PFSK-1 (cell line): ENCODE measurements around the gene NMRK1.

Experiments used
- POLR2AphosphoS5 ChIP-seq: IDR thresholded peaks from 2 replicates; pipeline ENCODE4 v1.6.1; 2012; ENCODE audit warnings: low read depth, mild to moderate bottlenecking, control low read depth, low read length, moderate library complexity
- REST ChIP-seq, 2 experiments: IDR thresholded peaks; 2 replicates each; pipeline versions ENCODE4 v1.6.1 to v1.8.0; 2011 to 2012; ENCODE audit warnings: low read depth in 2 of 2, low read length in 2 of 2, control low read depth in 1 of 2, inconsistent platforms in 1 of 2, mild to moderate bottlenecking in 1 of 2, moderate library complexity in 1 of 2; ENCODE audit not compliant: insufficient read depth in 1 of 2
- SIN3A ChIP-seq: IDR thresholded peaks from 2 replicates; pipeline ENCODE4 v1.6.1; 2012; ENCODE audit warnings: mild to moderate bottlenecking, low read length, moderate library complexity, borderline replicate concordance; ENCODE audit not compliant: insufficient read depth

DNA sequence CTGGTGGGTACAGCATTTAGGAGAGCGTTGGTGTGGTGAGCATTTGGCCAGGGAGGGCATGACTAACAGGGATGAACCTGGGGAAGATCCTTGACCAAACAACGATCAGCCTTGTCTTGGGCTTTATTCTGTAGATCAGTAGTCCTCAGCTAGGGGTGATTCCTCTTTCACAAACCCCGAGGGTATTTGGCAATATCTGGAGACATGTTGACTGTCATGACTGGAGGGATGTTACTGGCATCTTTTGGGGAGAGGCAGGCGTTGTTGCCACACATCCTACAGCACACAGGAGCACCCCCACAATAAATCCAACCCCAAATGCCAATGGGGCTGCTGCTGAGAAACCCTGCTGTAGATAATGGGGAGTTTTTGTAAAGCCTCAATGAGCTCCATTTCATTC, 44.3 kb upstream of the NMRK1 start:
- no peak for TF ChIP-seq REST (IDR thresholded peaks at IDR 0.05; ENCODE audit: insufficient read depth in 1 of 2, low read depth in 2 of 2, low read length in 2 of 2)
- TF ChIP-seq POLR2AphosphoS5, result no peak
- no peak for TF ChIP-seq SIN3A
